ENCODE results near the gene XPO4.

XPO4 gene

GRCh38 chr13:20903164-20903475 is 574 bp upstream of the XPO4 start:
- TF ChIP-seq POLR2AphosphoS5 (IDR thresholded peaks at IDR 0.05; ENCODE audit: low read depth): no peak
- Histone ChIP-seq H3K27ac (replicated peaks) (peak overlapping the region; percentile 78), H3K4me3 (replicated peaks; ENCODE audit: insufficient read depth, low read length) (peak overlapping the region; percentile 97), H3K27me3 (ENCODE audit: insufficient read depth, poor library complexity, severe bottlenecking) (no peaks in the 10 kb centered on the region)
- no peak for DNase-seq (ENCODE audit: low read depth in 1 of 2, low spot score in 1 of 2)

- Histone ChIP-seq H3K27ac (replicated peaks) (peak overlapping the region; percentile 94), H3K27me3 (ENCODE audit: insufficient read depth, poor library complexity, severe bottlenecking) (no peaks in the 10 kb centered on the region), H3K4me3 (replicated peaks; ENCODE audit: insufficient read depth, low read length) (peak overlapping the region; percentile 97)
- peak; percentile 38 to 70 for DNase-seq (ENCODE audit: low read depth in 1 of 2, low spot score in 1 of 2)
- TF ChIP-seq POLR2AphosphoS5 (IDR thresholded peaks at IDR 0.05; ENCODE audit: low read depth) (no peak), SPI1 (IDR thresholded peaks at IDR 0.05; ENCODE audit: borderline replicate concordance, low read depth) (no peak), REST (IDR thresholded peaks at IDR 0.05; ENCODE audit: insufficient replicate concordance, low read depth) (no peak)
Observed at GRCh38 chr13:20901668-20902437, 693 bp downstream of the XPO4 start.

- no peak for DNase-seq (ENCODE audit: low read depth in 1 of 2, low spot score in 1 of 2)
- no peaks in the 10 kb centered on the region for H3K27me3 ChIP-seq (ENCODE audit: insufficient read depth, poor library complexity, severe bottlenecking)
- TF ChIP-seq CTCF (IDR thresholded peaks at IDR 0.05; ENCODE audit: insufficient read depth, low read length) (no peak), GABPA (IDR thresholded peaks at IDR 0.05; ENCODE audit: low read depth) (no peak), REST (IDR thresholded peaks at IDR 0.05; ENCODE audit: insufficient replicate concordance, low read depth) (no peak), SPI1 (IDR thresholded peaks at IDR 0.05; ENCODE audit: borderline replicate concordance, low read depth) (no peak), POLR2AphosphoS5 (IDR thresholded peaks at IDR 0.05; ENCODE audit: low read depth) (no peak)
- no peak overlapping the region for H3K27ac ChIP-seq (replicated peaks)
- H3K4me3 ChIP-seq (replicated peaks; ENCODE audit: insufficient read depth, low read length): no peak overlapping the region
Observed at GRCh38 chr13:20894245-20894644, 8.3 kb downstream of the XPO4 start.

- no peak overlapping the region for H3K4me3 ChIP-seq (replicated peaks; ENCODE audit: insufficient read depth, low read length)
- H3K27me3 ChIP-seq (ENCODE audit: insufficient read depth, poor library complexity, severe bottlenecking): no peaks in the 10 kb centered on the region
- DNase-seq (ENCODE audit: low read depth in 1 of 2, low spot score in 1 of 2): no peak
- no peak for TF ChIP-seq GABPA (IDR thresholded peaks at IDR 0.05; ENCODE audit: low read depth)
- TF ChIP-seq REST (IDR thresholded peaks at IDR 0.05; ENCODE audit: insufficient replicate concordance, low read depth): no peak
- no peak for TF ChIP-seq SPI1 (IDR thresholded peaks at IDR 0.05; ENCODE audit: borderline replicate concordance, low read depth)
- TF ChIP-seq CTCF (IDR thresholded peaks at IDR 0.05; ENCODE audit: insufficient read depth, low read length): no peak
- no peak for TF ChIP-seq POLR2AphosphoS5 (IDR thresholded peaks at IDR 0.05; ENCODE audit: low read depth)
- H3K27ac ChIP-seq (replicated peaks): no peak overlapping the region
Observed at GRCh38 chr13:20891768-20892167, 10.8 kb downstream of the XPO4 start.
